ENCODE data around the gene IFNAR1.
"Not testable (repeated sequence)": the region's sequence is repeated elsewhere in the genome, so short reads cannot be mapped to it uniquely, and the experiment has no call there.

Gene IFNAR1

GRCh38 chr21:33378081-33378480 lies 53.3 kb downstream of the IFNAR1 start:
- Histone ChIP-seq H3K4me3 (ENCODE audit: low read length) (no peak overlapping the region), H3K4me1 (ENCODE audit: insufficient read depth, low read length) (peaks cover 5% of the 10 kb centered on the region; the same call in 1 of the 2 replicates), H3K27ac (ENCODE audit: low read depth, low read length) (no peak overlapping the region), H3K36me3 (ENCODE audit: insufficient read depth, low read length) (no peaks in the 10 kb centered on the region), H3K27me3 (ENCODE audit: insufficient read depth, low read length) (no peaks in the 10 kb centered on the region), H3K9ac (ENCODE audit: low read depth, low read length) (no peak overlapping the region), H3K9me3 (ENCODE audit: insufficient read depth, low read depth, low read length) (no peaks in the 10 kb centered on the region)
- WGBS, result 91% methylated on average over 9 of the region's 9 CpGs

- H3K9me3 ChIP-seq (ENCODE audit: insufficient read depth, low read depth, low read length); H3K4me3 ChIP-seq (ENCODE audit: low read length); H3K36me3 ChIP-seq (ENCODE audit: insufficient read depth, low read length); H3K9ac ChIP-seq (ENCODE audit: low read depth, low read length); H3K27me3 ChIP-seq (ENCODE audit: insufficient read depth, low read length); H3K4me1 ChIP-seq (ENCODE audit: insufficient read depth, low read length); H3K27ac ChIP-seq (ENCODE audit: low read depth, low read length): not testable (repeated sequence)
- 75% methylated on average over 1 of the region's 1 CpG for WGBS
These were observed 55.2 kb downstream of the IFNAR1 start for GRCh38 chr21:33379934-33380333.

DNA sequence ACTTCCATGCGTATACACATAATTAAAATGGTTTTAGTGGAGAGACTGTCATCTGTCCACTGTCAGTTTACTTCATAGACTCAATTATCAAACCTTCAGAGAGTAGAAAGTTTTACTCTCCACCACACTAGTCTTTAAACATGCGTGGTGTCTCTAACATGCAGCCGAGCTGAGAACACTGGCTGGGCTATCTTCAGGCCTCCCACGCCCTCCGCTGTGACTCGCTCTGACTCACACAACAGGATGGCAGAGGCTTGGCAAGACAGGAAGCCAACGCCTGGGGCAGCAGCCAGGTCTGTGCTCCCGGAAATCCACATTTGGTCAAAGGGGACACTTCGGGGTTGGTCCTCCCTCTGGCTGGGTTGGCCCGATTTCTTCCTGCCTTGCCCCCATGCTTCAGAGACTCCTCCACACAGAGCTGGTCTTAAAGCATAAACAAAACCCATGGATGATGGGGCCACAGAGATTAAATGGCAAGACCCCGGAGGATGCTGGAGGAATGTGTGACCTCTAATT lies 55.8 kb downstream of the IFNAR1 start:
- Histone ChIP-seq H3K36me3 (ENCODE audit: insufficient read depth, low read length) (no peaks in the 10 kb centered on the region), H3K4me1 (ENCODE audit: insufficient read depth, low read length) (peaks cover 5% of the 10 kb centered on the region; the same call in 1 of the 2 replicates), H3K4me3 (ENCODE audit: low read length) (no peak overlapping the region), H3K27ac (ENCODE audit: low read depth, low read length) (no peak overlapping the region), H3K9me3 (ENCODE audit: insufficient read depth, low read depth, low read length) (no peaks in the 10 kb centered on the region), H3K27me3 (ENCODE audit: insufficient read depth, low read length) (no peaks in the 10 kb centered on the region), H3K9ac (ENCODE audit: low read depth, low read length) (no peak overlapping the region)
- WGBS, result 62% methylated on average over 11 of the region's 11 CpGs

GRCh38 chr21:33381381-33381780 lies 56.6 kb downstream of the IFNAR1 start:
- H3K27me3 ChIP-seq (ENCODE audit: insufficient read depth, low read length); H3K36me3 ChIP-seq (ENCODE audit: insufficient read depth, low read length); H3K9ac ChIP-seq (ENCODE audit: low read depth, low read length); H3K27ac ChIP-seq (ENCODE audit: low read depth, low read length); H3K9me3 ChIP-seq (ENCODE audit: insufficient read depth, low read depth, low read length); H3K4me3 ChIP-seq (ENCODE audit: low read length); H3K4me1 ChIP-seq (ENCODE audit: insufficient read depth, low read length): not testable (repeated sequence)
- 93% methylated on average over 6 of the region's 6 CpGs for WGBS

GRCh38 chr21:33383056-33383888 lies 58.5 kb downstream of the IFNAR1 start:
- WGBS, result 65% methylated on average over 20 of the region's 20 CpGs
- H3K27me3 ChIP-seq (ENCODE audit: insufficient read depth, low read length), result no peaks in the 10 kb centered on the region
- no peak overlapping the region; the same call in 1 of the 2 replicates for H3K9ac ChIP-seq (ENCODE audit: low read depth, low read length)
- H3K9me3 ChIP-seq (ENCODE audit: insufficient read depth, low read depth, low read length), result no peaks in the 10 kb centered on the region
- peaks cover 5% of the 10 kb centered on the region; the same call in 1 of the 2 replicates for H3K4me1 ChIP-seq (ENCODE audit: insufficient read depth, low read length)
- H3K36me3 ChIP-seq (ENCODE audit: insufficient read depth, low read length), result no peaks in the 10 kb centered on the region
- H3K27ac ChIP-seq (ENCODE audit: low read depth, low read length), result no peak overlapping the region
- H3K4me3 ChIP-seq (ENCODE audit: low read length), result no peak overlapping the region

- no peaks in the 10 kb centered on the region for H3K36me3 ChIP-seq (ENCODE audit: insufficient read depth, low read length)
- H3K4me3 ChIP-seq (ENCODE audit: low read length), result no peak overlapping the region
- H3K4me1 ChIP-seq (ENCODE audit: insufficient read depth, low read length), result peaks cover 5% of the 10 kb centered on the region; the same call in 1 of the 2 replicates
- 92% methylated on average over 14 of the region's 17 CpGs for WGBS
- H3K9me3 ChIP-seq (ENCODE audit: insufficient read depth, low read depth, low read length), result no peaks in the 10 kb centered on the region
- no peak overlapping the region for H3K27ac ChIP-seq (ENCODE audit: low read depth, low read length)
- H3K27me3 ChIP-seq (ENCODE audit: insufficient read depth, low read length), result no peaks in the 10 kb centered on the region
- H3K9ac ChIP-seq (ENCODE audit: low read depth, low read length), result no peak overlapping the region
These were observed 60.1 kb downstream of the IFNAR1 start for GRCh38 chr21:33384841-33385331.

GRCh38 chr21:33386222-33386784 lies 61.5 kb downstream of the IFNAR1 start:
- no peak overlapping the region for H3K27ac ChIP-seq (ENCODE audit: low read depth, low read length)
- H3K4me3 ChIP-seq (ENCODE audit: low read length), result no peak overlapping the region
- no peaks in the 10 kb centered on the region for H3K9me3 ChIP-seq (ENCODE audit: insufficient read depth, low read depth, low read length)
- no peaks in the 10 kb centered on the region for H3K4me1 ChIP-seq (ENCODE audit: insufficient read depth, low read length)
- H3K36me3 ChIP-seq (ENCODE audit: insufficient read depth, low read length), result no peaks in the 10 kb centered on the region
- no peaks in the 10 kb centered on the region for H3K27me3 ChIP-seq (ENCODE audit: insufficient read depth, low read length)
- H3K9ac ChIP-seq (ENCODE audit: low read depth, low read length), result no peak overlapping the region
- WGBS, result 84% methylated on average over 6 of the region's 6 CpGs

DNA sequence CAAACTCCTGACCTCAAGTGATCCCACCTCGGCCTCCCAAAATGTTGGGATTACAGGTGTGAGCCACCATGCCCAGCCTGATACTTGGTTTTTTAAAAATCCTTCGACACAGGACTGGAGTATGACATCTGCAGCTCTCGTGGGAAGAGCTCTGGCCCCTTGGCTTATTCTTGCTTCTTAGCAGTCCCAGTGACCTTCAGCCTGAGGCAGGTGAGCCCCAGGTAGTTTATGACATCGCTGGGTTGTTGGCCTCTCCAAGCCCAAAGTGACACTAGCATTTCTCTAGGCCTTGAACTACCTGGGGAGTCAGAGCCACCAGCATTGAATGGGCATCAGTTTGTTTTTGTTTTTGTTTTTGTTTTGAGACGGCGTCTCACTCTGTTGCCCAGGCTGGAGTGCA lies 62.5 kb downstream of the IFNAR1 start:
- Histone ChIP-seq H3K27ac (ENCODE audit: low read depth, low read length) (no peak overlapping the region), H3K4me1 (ENCODE audit: insufficient read depth, low read length) (no peaks in the 10 kb centered on the region), H3K27me3 (ENCODE audit: insufficient read depth, low read length) (no peaks in the 10 kb centered on the region), H3K9ac (ENCODE audit: low read depth, low read length) (no peak overlapping the region), H3K36me3 (ENCODE audit: insufficient read depth, low read length) (no peaks in the 10 kb centered on the region), H3K4me3 (ENCODE audit: low read length) (no peak overlapping the region), H3K9me3 (ENCODE audit: insufficient read depth, low read depth, low read length) (no peaks in the 10 kb centered on the region)
- 95% methylated on average over 6 of the region's 6 CpGs for WGBS

DNA sequence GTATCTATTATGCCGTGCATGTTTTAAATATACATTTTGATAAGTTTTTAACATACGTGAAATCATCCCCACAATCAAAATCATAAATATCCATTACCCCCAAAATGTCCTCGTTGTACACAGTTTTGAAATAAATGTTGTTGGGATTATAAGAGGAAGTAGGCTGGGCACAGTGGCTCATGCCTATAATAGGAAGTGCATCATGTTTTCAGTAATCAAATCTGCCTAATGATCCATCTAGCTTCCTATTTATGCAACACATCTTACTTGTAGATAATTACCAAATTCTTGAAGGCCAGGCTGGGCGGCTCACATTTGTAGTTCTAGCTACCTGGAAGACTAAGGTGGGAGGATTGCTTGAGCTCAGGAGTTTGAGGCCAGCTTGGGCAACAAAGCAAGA lies 63.4 kb downstream of the IFNAR1 start:
- WGBS, result 95% methylated on average over 1 of the region's 4 CpGs
- no peak overlapping the region for H3K27ac ChIP-seq (ENCODE audit: low read depth, low read length)

DNA sequence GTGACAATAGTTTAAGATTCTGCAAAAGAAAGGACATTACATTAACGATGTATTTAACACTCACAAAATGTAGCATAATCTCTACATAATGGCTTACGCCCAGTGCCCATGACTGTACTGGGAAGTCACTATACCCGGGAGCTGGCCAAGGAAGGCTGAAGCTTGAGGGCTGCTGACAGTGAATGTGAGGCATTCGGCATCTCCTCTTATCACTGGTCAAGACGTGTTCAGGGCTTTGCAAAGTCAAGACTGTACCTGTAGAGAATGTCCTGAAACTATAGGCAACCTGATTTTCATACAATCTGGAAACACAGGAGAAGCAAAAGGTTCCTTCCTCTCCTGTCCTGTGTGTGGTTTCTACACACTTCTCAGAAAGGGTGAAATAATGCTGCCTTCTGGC lies 65.7 kb downstream of the IFNAR1 start:
- WGBS, result 92% methylated on average over 5 of the region's 5 CpGs
- no peaks in the 10 kb centered on the region for H3K27me3 ChIP-seq (ENCODE audit: insufficient read depth, low read length)
- H3K9ac ChIP-seq (ENCODE audit: low read depth, low read length), result no peak overlapping the region
- no peaks in the 10 kb centered on the region for H3K36me3 ChIP-seq (ENCODE audit: insufficient read depth, low read length)
- H3K9me3 ChIP-seq (ENCODE audit: insufficient read depth, low read depth, low read length), result no peaks in the 10 kb centered on the region
- no peak overlapping the region for H3K27ac ChIP-seq (ENCODE audit: low read depth, low read length)
- no peak overlapping the region for H3K4me3 ChIP-seq (ENCODE audit: low read length)
- H3K4me1 ChIP-seq (ENCODE audit: insufficient read depth, low read length), result no peaks in the 10 kb centered on the region

More for the DNA sequence above, 63.4 kb downstream of the IFNAR1 start:
- Histone ChIP-seq H3K4me3 (ENCODE audit: low read length) (no peak overlapping the region), H3K4me1 (ENCODE audit: insufficient read depth, low read length) (no peaks in the 10 kb centered on the region), H3K9me3 (ENCODE audit: insufficient read depth, low read depth, low read length) (no peaks in the 10 kb centered on the region), H3K9ac (ENCODE audit: low read depth, low read length) (no peak overlapping the region), H3K36me3 (ENCODE audit: insufficient read depth, low read length) (no peaks in the 10 kb centered on the region), H3K27me3 (ENCODE audit: insufficient read depth, low read length) (no peaks in the 10 kb centered on the region)

- no peaks in the 10 kb centered on the region for H3K9me3 ChIP-seq (ENCODE audit: insufficient read depth, low read depth, low read length)
- H3K27ac ChIP-seq (ENCODE audit: low read depth, low read length), result no peak overlapping the region
These were observed 66.9 kb downstream of the IFNAR1 start for GRCh38 chr21:33391656-33392055.

More at GRCh38 chr21:33391656-33392055, 66.9 kb downstream of the IFNAR1 start:
- Histone ChIP-seq H3K4me3 (ENCODE audit: low read length) (no peak overlapping the region), H3K9ac (ENCODE audit: low read depth, low read length) (no peak overlapping the region), H3K36me3 (ENCODE audit: insufficient read depth, low read length) (no peaks in the 10 kb centered on the region), H3K27me3 (ENCODE audit: insufficient read depth, low read length) (no peaks in the 10 kb centered on the region), H3K4me1 (ENCODE audit: insufficient read depth, low read length) (no peaks in the 10 kb centered on the region)
- WGBS, result 89% methylated on average over 6 of the region's 6 CpGs
